Astrocyte of the hippocampus (primary cell): Measurements from ENCODE around the gene NDUFS2.

Experiments
- DNase-seq: peaks from one replicate; pipeline ENCODE4 v3.0.0; 2011; ENCODE audit warnings: low read depth, low spot score

The NDUFS2 gene

DNA sequence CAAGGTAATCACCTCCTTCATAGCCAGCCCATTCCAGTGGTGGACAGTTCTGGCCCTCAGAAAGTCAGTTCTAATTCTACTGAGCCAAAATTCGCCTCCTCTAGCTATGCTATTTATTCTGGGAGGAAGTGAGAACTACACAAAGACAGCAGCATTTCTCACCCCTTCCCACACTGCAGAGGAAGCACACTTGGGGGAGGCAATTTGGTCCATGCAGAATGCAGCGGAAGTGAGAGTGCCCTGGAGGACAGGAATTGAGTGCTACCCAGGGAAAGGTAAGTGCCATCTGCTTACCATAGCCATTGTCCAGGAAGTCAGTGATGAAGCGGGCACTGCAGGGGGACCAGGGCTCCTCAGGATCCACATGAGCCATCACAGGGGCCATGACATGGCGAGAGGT, 7.0 kb upstream of the NDUFS2 start:
- no peak for DNase-seq

DNA sequence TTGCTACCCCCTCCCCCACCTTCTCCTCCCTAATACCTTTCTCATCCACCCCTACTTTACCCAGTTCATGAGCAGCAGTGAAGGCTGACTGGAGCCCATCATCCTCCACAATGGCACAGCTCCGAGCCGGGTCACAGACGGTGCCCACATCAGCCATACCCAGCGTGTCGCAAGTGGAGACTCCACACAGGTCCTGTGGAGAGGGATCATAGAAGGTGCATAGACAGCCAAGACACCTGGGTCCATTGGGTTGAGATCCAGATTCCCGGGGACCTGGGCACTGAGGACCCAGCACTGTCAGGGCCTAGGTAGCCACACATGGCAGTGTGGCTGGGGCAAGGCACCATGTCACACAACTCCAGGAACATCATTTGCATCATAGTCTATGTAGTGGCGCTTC, 6.1 kb upstream of the NDUFS2 start:
- DNase-seq, result no peak

DNA sequence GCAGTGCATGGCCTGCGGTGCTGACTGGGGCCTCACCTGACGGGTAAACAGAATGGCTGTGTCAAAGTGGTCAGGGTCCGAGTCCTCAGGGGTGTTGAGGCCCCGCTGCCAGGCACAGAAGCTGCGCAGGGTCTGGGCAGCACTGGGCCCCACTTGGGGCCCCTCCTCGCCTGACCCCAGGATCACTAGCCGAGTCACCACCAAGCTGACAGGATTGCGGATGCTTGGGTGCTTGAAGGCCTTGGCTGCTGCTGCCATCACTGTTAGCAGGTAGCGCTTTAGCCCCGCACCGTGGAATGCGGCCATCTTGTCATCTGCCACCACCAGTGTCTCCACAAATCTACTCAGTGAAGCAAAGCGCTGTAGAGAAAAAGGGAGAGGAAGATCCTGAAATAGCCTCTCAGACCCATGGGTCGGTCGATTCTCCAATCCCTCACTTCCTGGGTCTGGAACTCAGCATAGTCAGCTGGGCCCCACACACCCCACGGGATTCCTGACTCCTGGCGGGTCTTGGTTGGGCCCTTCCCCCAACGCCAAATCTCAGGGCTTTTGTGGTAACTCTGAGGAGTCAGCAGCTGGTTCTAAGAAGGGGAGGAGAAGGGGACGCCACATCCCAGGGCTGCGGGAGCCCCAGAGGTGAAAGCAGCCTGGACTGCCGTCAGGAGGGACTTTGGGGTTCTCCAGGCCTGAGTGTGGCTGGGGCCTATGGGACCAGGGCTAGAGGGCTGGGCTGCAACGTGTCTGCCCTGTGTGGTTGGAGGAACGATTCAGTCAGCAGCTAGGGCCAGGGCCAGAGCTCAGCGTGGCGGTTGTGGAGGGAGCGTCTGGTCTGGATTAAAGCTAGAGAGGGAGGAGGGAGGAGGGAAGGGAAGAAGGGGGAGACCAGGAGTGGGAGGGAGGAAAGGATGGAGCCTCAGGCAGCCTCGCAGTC, 5.4 kb upstream of the NDUFS2 start:
- no peak for DNase-seq

GRCh38 chr1:161197560-161198193, 4.5 kb upstream of the NDUFS2 start:
- DNase-seq, result no peak

DNA sequence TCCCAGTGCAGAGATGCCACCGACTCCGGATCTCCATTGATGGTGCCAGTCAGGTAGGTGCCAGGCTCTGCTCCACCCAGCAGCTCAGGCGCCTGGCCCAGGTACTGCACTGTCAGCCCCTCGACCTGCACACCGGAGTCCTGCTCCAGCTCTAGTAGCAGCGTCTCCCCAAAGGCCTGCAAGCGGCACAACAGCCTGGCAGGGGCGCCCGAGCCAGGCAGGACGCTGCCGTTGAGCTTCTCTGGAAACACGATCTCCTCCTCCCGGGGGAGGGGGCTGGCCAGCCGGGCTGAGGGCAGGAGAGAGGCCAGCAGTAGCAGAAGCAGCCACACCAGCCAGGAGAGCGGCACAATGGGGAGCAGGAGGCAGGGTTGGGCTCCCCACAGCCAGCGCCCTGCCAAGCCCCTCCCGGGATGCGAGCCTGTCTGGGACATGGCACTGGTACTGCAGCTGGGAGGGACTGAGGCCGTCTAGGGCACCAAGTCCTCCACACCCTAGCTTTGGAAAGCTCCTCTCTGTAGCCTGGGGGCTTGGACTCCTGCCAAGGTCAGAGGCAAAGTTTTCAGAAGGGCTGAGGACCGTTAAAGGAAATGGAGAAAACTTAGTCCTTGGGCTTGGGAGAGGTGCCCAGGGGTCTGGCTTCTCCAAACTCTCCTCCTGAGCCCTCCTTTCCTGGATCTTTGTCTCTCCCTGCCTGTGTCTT, 3.8 kb upstream of the NDUFS2 start:
- peak; percentile 48 for DNase-seq

DNA sequence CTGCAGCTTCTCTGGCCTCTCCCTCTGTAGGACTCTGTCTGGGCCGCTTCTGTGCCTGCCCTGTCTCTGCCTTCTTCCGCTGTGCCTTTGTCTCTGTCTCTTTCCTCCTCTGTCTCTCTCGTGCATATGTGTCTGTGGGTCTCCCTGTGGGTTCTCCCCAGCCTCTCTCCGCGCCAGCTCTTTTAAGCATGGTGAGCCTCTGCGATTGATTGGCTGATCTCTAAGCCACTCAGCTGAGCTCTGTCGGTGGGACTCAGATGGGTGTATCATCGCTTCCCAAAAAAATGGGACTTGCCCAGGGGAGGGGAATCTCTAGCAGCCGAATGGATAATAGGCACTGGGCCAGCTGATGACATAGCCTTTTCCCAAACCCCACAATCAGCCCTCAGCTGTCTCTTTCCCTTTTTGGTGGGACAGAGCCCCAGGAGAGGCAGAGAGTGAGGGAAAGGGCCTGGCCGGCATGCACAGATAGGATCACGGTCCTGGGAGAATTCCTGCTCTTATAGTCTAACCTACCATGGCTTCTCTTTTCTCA, 3.2 kb upstream of the NDUFS2 start, which contains the start of gene ADAMTS4:
ADAMTS4 (minus strand) TSS at position 158 of the 535 bp plus-strand sequence. CDS start 427 bp downstream, outside the sequence.
- DNase-seq, result no peak

DNA sequence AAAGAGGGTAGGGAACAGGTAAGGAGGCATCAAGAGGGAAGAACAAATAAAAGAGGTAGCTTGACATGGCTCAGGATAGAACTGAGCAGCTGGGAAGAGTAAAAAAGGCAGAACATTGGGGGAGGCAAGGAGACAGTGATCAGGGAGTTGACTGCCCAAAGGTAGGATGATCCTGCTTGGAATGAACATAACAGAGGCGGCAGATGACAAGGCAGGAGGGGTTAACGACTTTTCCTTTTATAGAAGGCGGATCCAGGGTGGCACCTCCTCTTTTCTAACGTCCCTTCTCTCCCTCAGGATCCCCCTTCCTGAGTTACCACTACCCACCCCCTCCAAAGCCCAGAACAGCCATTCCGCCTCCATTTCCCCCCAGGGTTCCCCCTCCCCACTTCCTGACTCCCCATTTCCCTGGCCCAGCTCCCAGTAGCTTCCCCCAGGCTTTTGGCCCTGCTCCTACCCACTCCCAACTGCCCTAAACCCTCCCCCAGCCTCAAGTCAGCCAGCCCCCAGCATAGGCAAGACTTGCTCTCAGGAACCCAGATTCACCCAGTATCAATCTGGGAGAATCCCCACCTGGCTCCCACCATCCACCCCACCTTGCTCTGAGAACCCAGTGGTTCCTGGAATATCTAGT, 2.5 kb upstream of the NDUFS2 start:
- DNase-seq, result no peak

- no peak for DNase-seq
Observed at GRCh38 chr1:161200421-161200991, 1.7 kb upstream of the NDUFS2 start.

DNA sequence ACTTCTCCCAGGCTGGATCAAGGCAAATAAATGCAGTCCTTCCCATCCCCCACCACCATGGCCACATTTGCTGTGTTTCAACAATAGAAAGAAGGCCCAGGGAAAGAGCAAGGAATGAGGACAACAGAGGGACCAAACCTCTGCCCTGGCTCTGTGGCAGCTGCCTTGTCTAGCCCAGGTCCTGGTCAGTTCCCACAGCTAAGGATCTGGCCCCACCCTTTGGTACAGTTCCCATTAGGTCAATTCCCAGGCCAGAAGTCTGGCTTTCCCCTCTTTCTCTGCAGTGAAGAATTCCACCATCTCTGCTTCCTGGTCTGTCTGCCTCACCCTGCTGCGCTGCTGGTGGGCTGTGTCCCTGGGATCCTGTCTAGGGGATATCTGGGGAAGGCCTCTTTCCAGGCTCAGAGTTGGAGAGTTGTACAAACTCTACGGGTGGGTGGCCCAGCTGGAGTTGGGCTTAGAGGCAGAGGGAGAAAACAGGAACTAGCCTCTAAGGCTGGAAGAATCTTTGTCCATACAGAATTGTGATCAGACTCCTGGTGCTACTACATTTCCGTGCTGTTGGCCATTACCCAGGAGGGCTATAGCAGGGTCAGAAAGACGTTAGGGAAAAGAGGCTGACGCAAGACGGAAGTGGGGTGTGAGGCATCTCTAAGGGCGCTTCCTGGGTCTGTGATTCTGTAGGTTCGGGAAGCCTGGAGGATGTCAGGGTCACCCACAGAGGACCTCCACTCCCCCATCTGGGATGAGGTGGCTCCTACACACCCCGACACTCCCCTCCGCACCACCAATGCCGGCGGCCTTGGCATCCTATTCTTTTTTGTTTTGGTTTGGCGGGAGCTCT, 953 bp upstream of the NDUFS2 start:
- no peak for DNase-seq

- DNase-seq, result no peak
Observed at GRCh38 chr1:161206411-161207140, 4.4 kb downstream of the NDUFS2 start.

DNA sequence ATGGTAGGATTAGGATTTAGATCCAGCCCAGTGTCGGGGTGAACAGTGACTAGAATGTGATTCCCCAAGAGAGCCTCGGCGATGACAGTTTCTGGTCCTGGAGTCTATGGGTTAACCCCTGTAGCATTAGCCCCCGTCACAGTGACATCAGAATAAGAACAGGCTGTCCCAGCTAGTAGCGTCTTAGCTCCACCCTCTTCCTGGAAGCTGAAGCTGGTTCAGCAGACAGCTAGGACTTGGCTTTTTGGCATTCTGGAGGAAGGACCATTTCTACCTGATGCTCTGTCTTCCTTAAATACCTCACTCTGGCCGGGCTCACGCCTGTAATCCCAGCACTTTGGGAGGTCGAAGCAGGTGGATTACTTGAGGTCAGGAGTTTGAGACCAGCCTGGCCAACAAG, 5.0 kb downstream of the NDUFS2 start:
- DNase-seq, result no peak

- DNase-seq, result peak; percentile 85
Observed at GRCh38 chr1:161209790-161210409, 7.7 kb downstream of the NDUFS2 start.

GRCh38 chr1:161214369-161214768, 12.2 kb downstream of the NDUFS2 start:
- DNase-seq, result no peak

GRCh38 chr1:161215076-161215475, 12.9 kb downstream of the NDUFS2 start, which contains the start of gene FCER1G:
Gene FCER1G, plus strand, starts transcription at chr1:161215295. Its CDS starts 27 bp downstream, at chr1:161215322.
- DNase-seq, result no peak

GRCh38 chr1:161216945-161217712, 15.0 kb downstream of the NDUFS2 start:
- peak; percentile 52 for DNase-seq

- no peak for DNase-seq
Observed at GRCh38 chr1:161217831-161218230, 15.7 kb downstream of the NDUFS2 start.

GRCh38 chr1:161218301-161219077, 16.3 kb downstream of the NDUFS2 start:
- no peak for DNase-seq
